ENCODE data around the gene CLASP1. TPM values are rescaled to one million over a fixed set of nuclear protein-coding genes. Genes with fewer than 3 reads are reported as not detected.
"Not testable (repeated sequence)": the region's sequence is repeated elsewhere in the genome, so short reads cannot be mapped to it uniquely, and the experiment has no call there.

CLASP1 gene
- total RNA-seq, 1 donor from 2014 or later, result 163 TPM

DNA sequence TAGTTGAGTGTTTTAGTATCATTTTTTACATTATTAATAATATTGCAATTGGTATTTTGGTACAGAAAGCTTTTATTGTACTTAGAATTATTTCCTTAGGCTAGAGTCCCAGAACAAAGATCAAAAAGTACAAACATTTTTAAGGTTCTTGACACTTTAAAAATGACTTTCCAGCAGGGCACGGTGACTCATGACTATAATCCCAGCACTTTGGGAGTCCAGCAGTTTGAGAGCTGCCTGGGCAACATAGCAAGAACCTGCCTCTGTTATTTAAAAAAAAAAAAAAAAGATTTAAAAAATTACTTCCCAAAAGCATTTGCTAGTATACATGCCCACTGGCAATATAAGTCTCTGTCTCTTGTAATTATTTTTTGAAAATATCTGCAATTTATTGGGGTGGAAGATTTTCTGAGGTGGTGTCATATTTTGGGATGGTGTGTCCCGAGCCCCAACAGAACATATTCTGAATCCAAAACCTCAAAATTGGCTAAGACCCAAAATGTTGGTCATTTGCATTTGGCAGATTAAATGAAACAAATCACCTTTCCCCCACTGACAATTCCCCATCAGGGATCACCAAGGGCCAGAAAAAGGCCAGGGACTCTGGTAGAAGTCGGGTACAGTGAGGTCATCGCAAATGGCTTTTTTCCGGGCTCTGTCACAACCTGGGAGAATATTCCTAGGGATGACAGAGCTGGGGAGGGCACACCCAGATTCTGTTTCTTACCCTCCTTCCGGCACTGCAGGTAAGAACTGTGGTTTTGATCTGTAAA lies 45.3 kb upstream of the CLASP1 start:
- no peak overlapping the region for H3K27ac Mint-ChIP-seq (ENCODE audit: unreplicated experiment)

GRCh38 chr2:121690572-121690971 lies 41.3 kb upstream of the CLASP1 start:
- H3K36me3 Mint-ChIP-seq (ENCODE audit: unreplicated experiment); H3K4me1 Mint-ChIP-seq (ENCODE audit: low read depth, unreplicated experiment); H3K27me3 Mint-ChIP-seq (ENCODE audit: unreplicated experiment); H3K9me3 Mint-ChIP-seq (ENCODE audit: unreplicated experiment); DNase-seq; H3K27ac Mint-ChIP-seq (ENCODE audit: unreplicated experiment): not testable (repeated sequence)
- peak overlapping the region; percentile 38 for H3K4me3 Mint-ChIP-seq (ENCODE audit: unreplicated experiment)

More for the DNA sequence above, 45.3 kb upstream of the CLASP1 start:
- Mint-ChIP-seq H3K27me3 (ENCODE audit: unreplicated experiment) (peaks cover 6% of the 10 kb centered on the region), H3K4me3 (ENCODE audit: unreplicated experiment) (no peak overlapping the region), H3K4me1 (ENCODE audit: low read depth, unreplicated experiment) (no peaks in the 10 kb centered on the region), H3K36me3 (ENCODE audit: unreplicated experiment) (no peaks in the 10 kb centered on the region), H3K9me3 (ENCODE audit: unreplicated experiment) (peaks cover 3% of the 10 kb centered on the region)
- DNase-seq, result no peak
- TF ChIP-seq CTCF (IDR thresholded peaks at IDR 0.05; ENCODE audit: partially characterized antibody, unreplicated experiment), result no peak

- TF ChIP-seq CTCF (IDR thresholded peaks at IDR 0.05; ENCODE audit: partially characterized antibody, unreplicated experiment), result no peak
- peaks cover 2% of the 10 kb centered on the region for H3K4me1 Mint-ChIP-seq (ENCODE audit: low read depth, unreplicated experiment)
- H3K36me3 Mint-ChIP-seq (ENCODE audit: unreplicated experiment), result no peaks in the 10 kb centered on the region
These were observed 40.8 kb upstream of the CLASP1 start for GRCh38 chr2:121690095-121690494.

GRCh38 chr2:121689356-121689755 lies 40.1 kb upstream of the CLASP1 start:
- no peak overlapping the region for H3K4me3 Mint-ChIP-seq (ENCODE audit: unreplicated experiment)
- H3K9me3 Mint-ChIP-seq (ENCODE audit: unreplicated experiment), result peaks cover 5% of the 10 kb centered on the region
- peak; percentile 54 for TF ChIP-seq CTCF (IDR thresholded peaks at IDR 0.05; ENCODE audit: partially characterized antibody, unreplicated experiment)
- H3K27me3 Mint-ChIP-seq (ENCODE audit: unreplicated experiment), result peaks cover 7% of the 10 kb centered on the region
- H3K4me1 Mint-ChIP-seq (ENCODE audit: low read depth, unreplicated experiment), result peaks cover 2% of the 10 kb centered on the region
- H3K36me3 Mint-ChIP-seq (ENCODE audit: unreplicated experiment), result peaks cover under 1% of the 10 kb centered on the region
- peak; percentile 28 for DNase-seq
- no peak overlapping the region for H3K27ac Mint-ChIP-seq (ENCODE audit: unreplicated experiment)

More at GRCh38 chr2:121690095-121690494, 40.8 kb upstream of the CLASP1 start:
- no peak for DNase-seq
- H3K27me3 Mint-ChIP-seq (ENCODE audit: unreplicated experiment), result peaks cover 7% of the 10 kb centered on the region
- H3K9me3 Mint-ChIP-seq (ENCODE audit: unreplicated experiment), result peaks cover 5% of the 10 kb centered on the region
- no peak overlapping the region for H3K4me3 Mint-ChIP-seq (ENCODE audit: unreplicated experiment)
- H3K27ac Mint-ChIP-seq (ENCODE audit: unreplicated experiment), result no peak overlapping the region

- Mint-ChIP-seq H3K27ac (ENCODE audit: unreplicated experiment) (no peak overlapping the region), H3K9me3 (ENCODE audit: unreplicated experiment) (peaks cover 9% of the 10 kb centered on the region), H3K27me3 (ENCODE audit: unreplicated experiment) (peaks cover 7% of the 10 kb centered on the region)
These were observed 39.6 kb upstream of the CLASP1 start for GRCh38 chr2:121688820-121689219.

More at GRCh38 chr2:121688820-121689219, 39.6 kb upstream of the CLASP1 start:
- no peak for DNase-seq
- Mint-ChIP-seq H3K4me1 (ENCODE audit: low read depth, unreplicated experiment) (peaks cover 2% of the 10 kb centered on the region), H3K36me3 (ENCODE audit: unreplicated experiment) (peaks cover 6% of the 10 kb centered on the region), H3K4me3 (ENCODE audit: unreplicated experiment) (no peak overlapping the region)
- TF ChIP-seq CTCF (IDR thresholded peaks at IDR 0.05; ENCODE audit: partially characterized antibody, unreplicated experiment), result no peak

Measured in glutamatergic neuron (in vitro differentiated cells).